ENCODE measurements around the gene BBLN. TPM values are rescaled to one million over a fixed set of nuclear protein-coding genes. Genes with fewer than 3 reads are reported as not detected.

BBLN gene
- total RNA-seq, 120 experiments from 2014 or later = 56.9 to 208 (median 122) TPM

Other genes starting within 250 kb of the BBLN start
- gene ST6GALNAC4, start 243.2 kb upstream of the BBLN start, total RNA-seq = 10 to 100 TPM; 13.2 to 58.0 (median 23.6) TPM
- 10 to 100 TPM in 5 of 120 experiments, 1 to 10 TPM in 115; 1.2 to 13.2 (median 5.0) TPM for gene PIP5KL1, start 229.5 kb upstream of the BBLN start, total RNA-seq
- gene DPM2, start 222.4 kb upstream of the BBLN start, total RNA-seq = 10 to 100 TPM; 23.7 to 41.9 (median 31.9) TPM
- 100 to 1,000 TPM in 117 of 120 experiments, 10 to 100 TPM in 3; 73.1 to 300 (median 141) TPM for gene EEIG1, start 179.3 kb upstream of the BBLN start, total RNA-seq
- gene NAIF1, start 92.9 kb upstream of the BBLN start, total RNA-seq = 10 to 100 TPM in 17 of 120 experiments, 1 to 10 TPM in 103; 3.4 to 14.7 (median 7.2) TPM
- 10 to 100 TPM; 17.8 to 66.6 (median 35.3) TPM for gene SLC25A25, start 92.0 kb upstream of the BBLN start, total RNA-seq
- 100 to 1,000 TPM in 43 of 120 experiments, 10 to 100 TPM in 77; 59.1 to 132 (median 93.5) TPM for gene PTGES2, start 32.5 kb upstream of the BBLN start, total RNA-seq
- 10 to 100 TPM in 1 of 120 experiments, 1 to 10 TPM in 18, under 1 TPM in 4, not detected in 97; 0.59 to 10.1 (median 1.4) TPM for gene LCN2, start 10.8 kb upstream of the BBLN start, total RNA-seq
- 100 to 1,000 TPM; 120 to 216 (median 165) TPM for gene CIZ1, start 31.3 kb downstream of the BBLN start, total RNA-seq
- 1,000 to 10,000 TPM in 1 of 120 experiments, 100 to 1,000 TPM in 119; 213 to 1,033 (median 740) TPM for gene DNM1, start 43.1 kb downstream of the BBLN start, total RNA-seq
- gene GOLGA2, start 115.7 kb downstream of the BBLN start, total RNA-seq = 100 to 1,000 TPM in 36 of 120 experiments, 10 to 100 TPM in 84; 59.2 to 145 (median 94.1) TPM
- gene SWI5, start 116.0 kb downstream of the BBLN start, total RNA-seq = 10 to 100 TPM; 11.3 to 29.4 (median 16.7) TPM
- gene TRUB2, start 162.2 kb downstream of the BBLN start, total RNA-seq = 10 to 100 TPM; 20.6 to 66.5 (median 44.9) TPM
- gene COQ4, start 162.6 kb downstream of the BBLN start, total RNA-seq = 10 to 100 TPM; 28.0 to 67.5 (median 47.0) TPM
- gene SLC27A4, start 180.3 kb downstream of the BBLN start, total RNA-seq = 10 to 100 TPM; 25.1 to 59.1 (median 46.4) TPM
- gene URM1, start 211.1 kb downstream of the BBLN start, total RNA-seq = 10 to 100 TPM; 36.9 to 64.9 (median 48.8) TPM

Data from dorsolateral prefrontal cortex (tissue), 118 donors.